ENCODE measurements around the gene KCNC1.

DNA sequence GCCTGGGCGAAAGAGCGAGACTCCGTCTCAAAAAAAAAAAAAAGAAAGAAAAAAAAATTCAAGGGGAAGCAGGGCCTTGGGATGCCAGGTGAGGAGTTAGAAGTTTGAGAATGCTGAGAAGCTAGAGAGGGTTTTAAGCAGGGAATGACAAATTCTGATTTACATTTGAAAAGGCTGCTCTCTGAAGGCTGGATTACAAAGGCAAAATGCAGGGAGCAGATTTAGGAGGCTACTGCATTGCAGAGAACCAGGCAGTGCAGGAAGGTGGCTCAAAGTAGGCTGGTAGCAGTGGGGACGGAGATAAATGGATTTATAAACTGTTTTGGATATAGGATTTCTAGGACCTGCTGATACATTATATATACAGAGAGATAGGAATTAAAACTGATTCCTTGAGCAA is 66.6 kb downstream of the KCNC1 start:
- TF ChIP-seq MAFK (IDR thresholded peaks at IDR 0.05; ENCODE audit: partially characterized antibody): no peak
- no peak for TF ChIP-seq ESRRA (IDR thresholded peaks at IDR 0.05; ENCODE audit: borderline replicate concordance, low read length)
- no peak for TF ChIP-seq SREBF2 (IDR thresholded peaks at IDR 0.05)
- TF ChIP-seq NR3C1 (IDR thresholded peaks at IDR 0.05): no peak
- no peak for TF ChIP-seq SMC3 (IDR thresholded peaks at IDR 0.05)
- TF ChIP-seq CTCF (IDR thresholded peaks at IDR 0.05): no peak
- no peak for TF ChIP-seq POLR2A (IDR thresholded peaks at IDR 0.05; ENCODE audit: low read length)
- TF ChIP-seq, protein P1, sequence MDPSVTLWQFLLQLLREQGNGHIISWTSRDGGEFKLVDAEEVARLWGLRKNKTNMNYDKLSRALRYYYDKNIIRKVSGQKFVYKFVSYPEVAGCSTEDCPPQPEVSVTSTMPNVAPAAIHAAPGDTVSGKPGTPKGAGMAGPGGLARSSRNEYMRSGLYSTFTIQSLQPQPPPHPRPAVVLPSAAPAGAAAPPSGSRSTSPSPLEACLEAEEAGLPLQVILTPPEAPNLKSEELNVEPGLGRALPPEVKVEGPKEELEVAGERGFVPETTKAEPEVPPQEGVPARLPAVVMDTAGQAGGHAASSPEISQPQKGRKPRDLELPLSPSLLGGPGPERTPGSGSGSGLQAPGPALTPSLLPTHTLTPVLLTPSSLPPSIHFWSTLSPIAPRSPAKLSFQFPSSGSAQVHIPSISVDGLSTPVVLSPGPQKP (IDR thresholded peaks at IDR 0.05; ENCODE audit: low read depth, low read length): no peak
- no peak for TF ChIP-seq CEBPB (IDR thresholded peaks at IDR 0.05)
- no peak for TF ChIP-seq E2F6 (IDR thresholded peaks at IDR 0.05; ENCODE audit: borderline replicate concordance, low read depth)

Data from A549 (cell line).